ENCODE measurements around the gene NAA60.
"Not testable (repeated sequence)": the region's sequence is repeated elsewhere in the genome, so short reads cannot be mapped to it uniquely, and the experiment has no call there.

GRCh38 chr16:3527216-3527829 lies 83.8 kb downstream of the NAA60 start:
- peak in 2 of 3 experiments; percentile 27 to 47 for TF ChIP-seq CTCF (IDR thresholded peaks at IDR 0.05)
- not testable (repeated sequence) for TF ChIP-seq POLR2A (IDR thresholded peaks at IDR 0.05); POLR2AphosphoS5 (IDR thresholded peaks at IDR 0.05; ENCODE audit: insufficient read depth in 1 of 2, low read depth in 1 of 2)

Data from vagina (tissue), 2 donors.